Stimulated activated CD8-positive, alpha-beta memory T cell treated with anti-CD3 and anti-CD28 coated beads, Interleukin-15, amount 100 ng/mL, for 24 hours (primary cell): Measurements from ENCODE around the gene ZNF423.

ENCODE experiments used
- DNase-seq: peaks from one replicate; pipeline ENCODE4 v3.0.0-alpha.2; 2020; ENCODE audit warnings: low read depth

ZNF423 gene

GRCh38 chr16:49724774-49725173, 131.1 kb downstream of the ZNF423 start:
- DNase-seq = no peak

GRCh38 chr16:49723310-49723709, 132.6 kb downstream of the ZNF423 start:
- DNase-seq = no peak

GRCh38 chr16:49720225-49720624, 135.7 kb downstream of the ZNF423 start:
- no peak for DNase-seq

GRCh38 chr16:49717689-49718088, 138.2 kb downstream of the ZNF423 start:
- no peak for DNase-seq

GRCh38 chr16:49716339-49716934, 139.5 kb downstream of the ZNF423 start:
- no peak for DNase-seq

- no peak for DNase-seq
These were observed 142.1 kb downstream of the ZNF423 start for GRCh38 chr16:49713770-49714169.

- DNase-seq = no peak
These were observed 143.4 kb downstream of the ZNF423 start for GRCh38 chr16:49712542-49712941.

GRCh38 chr16:49712106-49712505, 143.8 kb downstream of the ZNF423 start:
- DNase-seq = no peak

GRCh38 chr16:49709057-49709456, 146.9 kb downstream of the ZNF423 start:
- DNase-seq = no peak

- no peak for DNase-seq
These were observed 147.4 kb downstream of the ZNF423 start for GRCh38 chr16:49708491-49708890.

- no peak for DNase-seq
These were observed 149.1 kb downstream of the ZNF423 start for GRCh38 chr16:49706620-49707355.

- no peak for DNase-seq
These were observed 151.2 kb downstream of the ZNF423 start for GRCh38 chr16:49704586-49705155.

GRCh38 chr16:49703483-49703882, 152.4 kb downstream of the ZNF423 start:
- DNase-seq = no peak

- DNase-seq = no peak
These were observed 154.0 kb downstream of the ZNF423 start for GRCh38 chr16:49701789-49702494.

- no peak for DNase-seq
These were observed 154.7 kb downstream of the ZNF423 start for GRCh38 chr16:49701065-49701685.

- no peak for DNase-seq
These were observed 155.5 kb downstream of the ZNF423 start for GRCh38 chr16:49700251-49701064.

GRCh38 chr16:49699841-49700175, 156.1 kb downstream of the ZNF423 start:
- DNase-seq = no peak

- DNase-seq = no peak
These were observed 156.7 kb downstream of the ZNF423 start for GRCh38 chr16:49698931-49699840.

GRCh38 chr16:49698453-49698815, 157.5 kb downstream of the ZNF423 start:
- DNase-seq = no peak

GRCh38 chr16:49697631-49698452, 158.1 kb downstream of the ZNF423 start:
- no peak for DNase-seq
